Osteoblast (primary cell): ENCODE results near the gene PCYOX1L. TPM values are rescaled to one million over a fixed set of nuclear protein-coding genes. Genes with fewer than 3 reads are reported as not detected.

Experiments used
- DNase-seq: peaks from one replicate; pipeline ENCODE4 v3.0.0; 2011; ENCODE audit warnings: low spot score, mixed read lengths; ENCODE audit not compliant: insufficient read length; ENCODE audit errors: missing footprints
- H2AFZ ChIP-seq: 2 replicates; pipeline ENCODE4 v1.6.0; 2011; ENCODE audit warnings: mild to moderate bottlenecking, low read length
- H3K27ac ChIP-seq: 2 replicates; pipeline ENCODE4 v1.5.1; 2011; ENCODE audit warnings: mild to moderate bottlenecking, low read depth, low read length, moderate library complexity
- H3K27me3 ChIP-seq: 2 replicates; pipeline ENCODE4 v1.6.0; 2012; ENCODE audit warnings: mild to moderate bottlenecking, control low read depth, inconsistent platforms, low read length, moderate library complexity; ENCODE audit not compliant: insufficient read depth
- H3K36me3 ChIP-seq: 2 replicates; pipeline ENCODE4 v1.5.1; 2011; ENCODE audit warnings: mild to moderate bottlenecking, low read length, control low read depth, moderate library complexity; ENCODE audit not compliant: insufficient read depth
- H3K4me1 ChIP-seq: 2 replicates; pipeline ENCODE4 v1.5.1; 2011; ENCODE audit warnings: mild to moderate bottlenecking, low read length, control low read depth, moderate library complexity; ENCODE audit not compliant: insufficient read depth
- H3K4me2 ChIP-seq: 2 replicates; pipeline ENCODE4 v1.6.0; 2011; ENCODE audit warnings: mild to moderate bottlenecking, low read length; ENCODE audit not compliant: insufficient read depth
- H3K4me3 ChIP-seq: fragments of 200-600 bp; sonication (generic); 3 replicates; pipeline ENCODE4 v1.5.1; 2012; ENCODE audit warnings: mild to moderate bottlenecking, low read length, inconsistent platforms; ENCODE audit not compliant: insufficient read depth
- H3K79me2 ChIP-seq: 2 replicates; pipeline ENCODE4 v1.6.0; 2012; ENCODE audit warnings: mild to moderate bottlenecking, low read length, control low read depth, inconsistent platforms; ENCODE audit not compliant: insufficient read depth
- H3K9me3 ChIP-seq: 2 replicates; pipeline ENCODE4 v1.5.1; 2011; ENCODE audit warnings: low read depth, low read length, control low read depth
- H4K20me1 ChIP-seq: 2 replicates; pipeline ENCODE4 v1.6.0; 2012; ENCODE audit warnings: mild to moderate bottlenecking, low read length, control low read depth; ENCODE audit not compliant: insufficient read depth
- total RNA-seq: library from RNA; depleted of rRNA; stranded (reverse); fragments of >200 nt; gene quantifications from 2 replicates; pipeline ENCODE4 v1.2.3, GENCODE V29; 2012
- TF ChIP-seq, protein P1 (sequence below): IDR thresholded peaks from 2 replicates; pipeline ENCODE4 v1.5.1; 2011; ENCODE audit warnings: mild to moderate bottlenecking, low read depth, low read length, moderate library complexity; ENCODE audit errors: extremely low read depth

Gene PCYOX1L
- total RNA-seq, 1 donor: 4.3 TPM

DNA sequence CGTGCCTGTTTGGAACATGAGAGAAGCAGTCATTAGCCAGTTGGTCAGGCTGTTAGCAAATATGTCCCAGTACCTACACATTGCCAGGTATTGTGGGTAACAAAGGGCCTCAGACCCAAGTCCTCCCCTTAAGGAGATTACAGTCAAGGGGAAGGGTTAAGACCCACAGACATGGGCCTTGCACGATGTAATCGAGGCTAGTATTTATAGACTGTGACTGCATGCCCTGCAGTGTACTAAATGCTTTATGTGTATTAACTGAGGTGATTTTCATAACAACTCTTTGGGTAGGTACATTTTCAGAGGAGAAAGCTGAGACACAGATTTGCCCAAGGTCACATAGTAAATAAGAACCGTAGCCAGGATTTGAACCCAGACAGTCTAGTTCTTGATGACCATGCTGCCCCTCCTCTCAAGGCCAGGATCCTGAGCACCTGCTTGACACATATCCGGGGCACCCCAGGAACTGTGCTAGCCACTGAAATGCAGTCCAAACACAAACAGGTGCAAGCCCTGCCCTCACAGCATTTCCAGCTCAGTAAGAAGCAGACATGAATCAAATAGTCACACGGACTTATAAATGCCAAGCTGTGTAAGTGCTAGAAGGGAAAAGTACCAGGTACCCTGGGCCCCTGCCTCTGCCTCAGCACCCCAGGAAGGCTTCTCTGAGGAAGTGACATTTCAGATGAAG, 44.5 kb upstream of the PCYOX1L start:
- H3K4me1 ChIP-seq: no peaks in the 10 kb centered on the region
- no peak overlapping the region for H3K4me2 ChIP-seq
- H3K9me3 ChIP-seq: no peaks in the 10 kb centered on the region
- TF ChIP-seq, protein P1, sequence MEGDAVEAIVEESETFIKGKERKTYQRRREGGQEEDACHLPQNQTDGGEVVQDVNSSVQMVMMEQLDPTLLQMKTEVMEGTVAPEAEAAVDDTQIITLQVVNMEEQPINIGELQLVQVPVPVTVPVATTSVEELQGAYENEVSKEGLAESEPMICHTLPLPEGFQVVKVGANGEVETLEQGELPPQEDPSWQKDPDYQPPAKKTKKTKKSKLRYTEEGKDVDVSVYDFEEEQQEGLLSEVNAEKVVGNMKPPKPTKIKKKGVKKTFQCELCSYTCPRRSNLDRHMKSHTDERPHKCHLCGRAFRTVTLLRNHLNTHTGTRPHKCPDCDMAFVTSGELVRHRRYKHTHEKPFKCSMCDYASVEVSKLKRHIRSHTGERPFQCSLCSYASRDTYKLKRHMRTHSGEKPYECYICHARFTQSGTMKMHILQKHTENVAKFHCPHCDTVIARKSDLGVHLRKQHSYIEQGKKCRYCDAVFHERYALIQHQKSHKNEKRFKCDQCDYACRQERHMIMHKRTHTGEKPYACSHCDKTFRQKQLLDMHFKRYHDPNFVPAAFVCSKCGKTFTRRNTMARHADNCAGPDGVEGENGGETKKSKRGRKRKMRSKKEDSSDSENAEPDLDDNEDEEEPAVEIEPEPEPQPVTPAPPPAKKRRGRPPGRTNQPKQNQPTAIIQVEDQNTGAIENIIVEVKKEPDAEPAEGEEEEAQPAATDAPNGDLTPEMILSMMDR: no peak
- no peak overlapping the region for H3K4me3 ChIP-seq
- H3K79me2 ChIP-seq: no peaks in the 10 kb centered on the region
- H4K20me1 ChIP-seq: no peaks in the 10 kb centered on the region
- no peak overlapping the region for H3K27ac ChIP-seq
- DNase-seq: no peak
- H3K27me3 ChIP-seq: no peaks in the 10 kb centered on the region
- no peak overlapping the region for H2AFZ ChIP-seq
- no peaks in the 10 kb centered on the region for H3K36me3 ChIP-seq

GRCh38 chr5:149314571-149315111, 43.2 kb upstream of the PCYOX1L start:
- Histone ChIP-seq H3K4me2 (no peak overlapping the region), H3K4me1 (no peaks in the 10 kb centered on the region), H4K20me1 (no peaks in the 10 kb centered on the region), H3K36me3 (no peaks in the 10 kb centered on the region), H3K9me3 (no peaks in the 10 kb centered on the region), H3K79me2 (no peaks in the 10 kb centered on the region), H2AFZ (no peak overlapping the region), H3K27me3 (no peaks in the 10 kb centered on the region), H3K4me3 (no peak overlapping the region), H3K27ac (no peak overlapping the region)
- TF ChIP-seq, protein P1: no peak
- DNase-seq: no peak

- H3K9me3 ChIP-seq: no peaks in the 10 kb centered on the region
- DNase-seq: no peak
- no peak overlapping the region for H3K27ac ChIP-seq
- H3K36me3 ChIP-seq: no peaks in the 10 kb centered on the region
- no peaks in the 10 kb centered on the region for H3K79me2 ChIP-seq
- H3K4me3 ChIP-seq: no peak overlapping the region
- no peaks in the 10 kb centered on the region for H3K27me3 ChIP-seq
- no peak overlapping the region for H2AFZ ChIP-seq
- TF ChIP-seq, protein P1: no peak
- H3K4me2 ChIP-seq: no peak overlapping the region
- H3K4me1 ChIP-seq: peaks cover 6% of the 10 kb centered on the region
- no peaks in the 10 kb centered on the region for H4K20me1 ChIP-seq
Measured at GRCh38 chr5:149315753-149316152, 42.1 kb upstream of the PCYOX1L start.

- TF ChIP-seq, protein P1: peak; percentile 76
- no peaks in the 10 kb centered on the region for H3K79me2 ChIP-seq
- no peaks in the 10 kb centered on the region for H4K20me1 ChIP-seq
- H3K9me3 ChIP-seq: no peaks in the 10 kb centered on the region
- H3K36me3 ChIP-seq: no peaks in the 10 kb centered on the region
- H3K27me3 ChIP-seq: no peaks in the 10 kb centered on the region
- H2AFZ ChIP-seq: peak overlapping the region; percentile 72
- no peak overlapping the region for H3K4me3 ChIP-seq
- peak; percentile 95 for DNase-seq
- peaks cover 13% of the 10 kb centered on the region for H3K4me1 ChIP-seq
- H3K27ac ChIP-seq: no peak overlapping the region
- H3K4me2 ChIP-seq: no peak overlapping the region
Measured at GRCh38 chr5:149317281-149318048, 40.4 kb upstream of the PCYOX1L start.
